Right lobe of liver (tissue), 4 donors: ENCODE measurements around the gene HELQ.
"Not testable (repeated sequence)": the region's sequence is repeated elsewhere in the genome, so short reads cannot be mapped to it uniquely, and the experiment has no call there.

ENCODE experiments used
- POLR2A ChIP-seq: fragments of 450-650 bp; IDR thresholded peaks from one replicate; pipeline ENCODE4 v1.6.1; 2017; ENCODE audit warnings: antibody characterized with exemption, mild to moderate bottlenecking
- TF ChIP-seq, protein P1 (sequence below), 4 donors: fragments of 200-600 bp in 3 of 4; fragments of 450-650 bp in 1 of 4; IDR thresholded peaks; one replicate each; pipeline versions ENCODE4 v1.5.1 to v1.8.0; 2016 to 2022; ENCODE audit warnings: antibody characterized with exemption in 4 of 4, mild to moderate bottlenecking in 2 of 4
- donor health status: DM: no; HTN: no; CAD: no.
- donor health status: DM: no; HTN: no; CAD: no.
- donor health status: DM: no; HTN: yes; CAD: no.

DNA sequence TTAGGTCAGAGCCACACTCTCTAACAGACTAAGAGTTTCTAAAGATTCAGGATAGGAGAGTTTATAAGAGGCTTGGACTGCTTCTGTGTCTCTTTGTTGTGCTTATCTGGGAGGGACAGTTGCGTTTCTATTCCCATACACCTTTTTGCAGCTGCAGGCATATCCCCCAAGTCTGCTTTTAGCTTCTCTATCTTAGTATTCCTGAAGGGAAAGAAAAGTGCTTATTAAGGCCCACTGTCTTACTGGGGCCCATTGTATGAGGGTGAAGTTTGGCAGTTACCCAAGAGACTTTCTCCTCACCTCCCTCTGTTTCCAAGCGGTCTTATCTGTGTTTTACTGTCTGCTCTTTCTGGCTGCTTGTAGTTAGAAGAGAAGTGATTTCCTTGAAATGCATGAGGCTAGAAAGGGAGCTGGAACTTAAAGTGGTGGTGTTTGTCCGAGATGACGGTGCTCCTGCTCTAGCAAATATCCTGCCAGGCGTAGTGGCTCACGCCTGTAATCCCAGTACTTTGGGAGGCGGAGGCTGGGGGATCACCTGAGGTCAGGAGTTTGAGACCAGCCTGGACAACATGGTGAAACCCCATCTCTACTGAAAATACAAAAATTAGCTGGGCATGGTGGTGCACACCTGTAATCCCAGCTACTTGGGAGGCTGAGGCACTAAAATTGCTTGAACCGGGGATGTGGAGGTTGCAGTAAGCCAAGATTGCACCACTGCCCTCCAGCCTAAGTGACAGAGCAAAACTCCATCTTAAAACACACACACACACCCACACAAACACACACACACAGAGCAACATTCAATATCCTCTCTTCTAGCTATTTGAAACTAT, 40.7 kb upstream of the HELQ start:
- TF ChIP-seq POLR2A: not testable (repeated sequence)
- TF ChIP-seq, protein P1, sequence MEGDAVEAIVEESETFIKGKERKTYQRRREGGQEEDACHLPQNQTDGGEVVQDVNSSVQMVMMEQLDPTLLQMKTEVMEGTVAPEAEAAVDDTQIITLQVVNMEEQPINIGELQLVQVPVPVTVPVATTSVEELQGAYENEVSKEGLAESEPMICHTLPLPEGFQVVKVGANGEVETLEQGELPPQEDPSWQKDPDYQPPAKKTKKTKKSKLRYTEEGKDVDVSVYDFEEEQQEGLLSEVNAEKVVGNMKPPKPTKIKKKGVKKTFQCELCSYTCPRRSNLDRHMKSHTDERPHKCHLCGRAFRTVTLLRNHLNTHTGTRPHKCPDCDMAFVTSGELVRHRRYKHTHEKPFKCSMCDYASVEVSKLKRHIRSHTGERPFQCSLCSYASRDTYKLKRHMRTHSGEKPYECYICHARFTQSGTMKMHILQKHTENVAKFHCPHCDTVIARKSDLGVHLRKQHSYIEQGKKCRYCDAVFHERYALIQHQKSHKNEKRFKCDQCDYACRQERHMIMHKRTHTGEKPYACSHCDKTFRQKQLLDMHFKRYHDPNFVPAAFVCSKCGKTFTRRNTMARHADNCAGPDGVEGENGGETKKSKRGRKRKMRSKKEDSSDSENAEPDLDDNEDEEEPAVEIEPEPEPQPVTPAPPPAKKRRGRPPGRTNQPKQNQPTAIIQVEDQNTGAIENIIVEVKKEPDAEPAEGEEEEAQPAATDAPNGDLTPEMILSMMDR (IDR thresholded peaks at IDR 0.05): not testable (repeated sequence)
